Gastroesophageal sphincter (tissue), 3 donors: ENCODE data around the gene EIF4A3.

Experiments used
- CTCF ChIP-seq, 4 experiments: fragments of 200-600 bp in 2 of 4; fragments of 450-650 bp in 2 of 4; sonication (generic) in 1 of 4; IDR thresholded peaks; one replicate each; pipeline ENCODE4 v1.5.1; 2017 to 2019; ENCODE audit warnings: antibody characterized with exemption in 4 of 4, mild to moderate bottlenecking in 2 of 4, moderate library complexity in 2 of 4
- POLR2A ChIP-seq, 2 donors: fragments of 450-650 bp; IDR thresholded peaks; one replicate each; pipeline ENCODE4 v1.6.1; 2017; ENCODE audit warnings: antibody characterized with exemption in 2 of 2, mild to moderate bottlenecking in 2 of 2, moderate library complexity in 1 of 2

- no peak for TF ChIP-seq CTCF (IDR thresholded peaks at IDR 0.05)
- TF ChIP-seq POLR2A (IDR thresholded peaks at IDR 0.05): no peak
These were observed 48.2 kb upstream of the EIF4A3 start for GRCh38 chr17:80195141-80195540.
